ENCODE measurements around the gene MARCHF10.

DNA sequence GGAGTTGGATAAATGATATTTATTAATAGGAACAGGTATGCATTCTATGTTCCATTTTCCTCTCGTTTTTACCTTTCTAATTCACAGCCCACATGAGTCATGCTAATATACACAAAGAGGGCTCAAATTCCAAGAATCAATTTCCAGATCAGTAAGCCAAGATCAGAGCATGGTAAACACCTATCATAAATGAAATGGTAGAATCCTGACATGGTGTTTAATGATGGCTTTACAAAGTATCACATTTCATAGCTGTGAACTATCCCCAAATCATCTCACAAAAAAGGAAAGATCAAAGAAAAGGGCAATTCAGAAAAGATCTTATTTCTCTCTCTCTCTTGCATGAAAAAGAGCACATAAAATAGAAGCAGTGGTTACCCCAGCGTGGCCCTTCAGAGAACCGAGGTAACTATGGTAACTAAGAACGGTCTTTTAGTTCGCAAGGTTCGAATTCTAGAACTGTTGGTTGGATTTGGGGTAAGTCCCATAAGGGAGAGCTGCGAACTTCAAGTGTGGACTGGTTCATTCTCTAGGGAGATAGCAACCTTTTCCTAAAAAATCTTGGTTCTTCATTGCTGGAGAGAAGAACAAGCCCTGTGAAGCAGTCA is 73.0 kb downstream of the MARCHF10 start:
- TF ChIP-seq, protein P1, sequence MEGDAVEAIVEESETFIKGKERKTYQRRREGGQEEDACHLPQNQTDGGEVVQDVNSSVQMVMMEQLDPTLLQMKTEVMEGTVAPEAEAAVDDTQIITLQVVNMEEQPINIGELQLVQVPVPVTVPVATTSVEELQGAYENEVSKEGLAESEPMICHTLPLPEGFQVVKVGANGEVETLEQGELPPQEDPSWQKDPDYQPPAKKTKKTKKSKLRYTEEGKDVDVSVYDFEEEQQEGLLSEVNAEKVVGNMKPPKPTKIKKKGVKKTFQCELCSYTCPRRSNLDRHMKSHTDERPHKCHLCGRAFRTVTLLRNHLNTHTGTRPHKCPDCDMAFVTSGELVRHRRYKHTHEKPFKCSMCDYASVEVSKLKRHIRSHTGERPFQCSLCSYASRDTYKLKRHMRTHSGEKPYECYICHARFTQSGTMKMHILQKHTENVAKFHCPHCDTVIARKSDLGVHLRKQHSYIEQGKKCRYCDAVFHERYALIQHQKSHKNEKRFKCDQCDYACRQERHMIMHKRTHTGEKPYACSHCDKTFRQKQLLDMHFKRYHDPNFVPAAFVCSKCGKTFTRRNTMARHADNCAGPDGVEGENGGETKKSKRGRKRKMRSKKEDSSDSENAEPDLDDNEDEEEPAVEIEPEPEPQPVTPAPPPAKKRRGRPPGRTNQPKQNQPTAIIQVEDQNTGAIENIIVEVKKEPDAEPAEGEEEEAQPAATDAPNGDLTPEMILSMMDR (IDR thresholded peaks at IDR 0.05 in 2 of 3, conservative IDR thresholded peaks at IDR 0.05 in 1 of 3; ENCODE audit: borderline replicate concordance in 1 of 3, insufficient read depth in 1 of 3, low read depth in 2 of 3, low read length in 2 of 3), result no peak
- no peak for TF ChIP-seq RAD21 (IDR thresholded peaks at IDR 0.05; ENCODE audit: low read depth)
- TF ChIP-seq, protein P2, sequence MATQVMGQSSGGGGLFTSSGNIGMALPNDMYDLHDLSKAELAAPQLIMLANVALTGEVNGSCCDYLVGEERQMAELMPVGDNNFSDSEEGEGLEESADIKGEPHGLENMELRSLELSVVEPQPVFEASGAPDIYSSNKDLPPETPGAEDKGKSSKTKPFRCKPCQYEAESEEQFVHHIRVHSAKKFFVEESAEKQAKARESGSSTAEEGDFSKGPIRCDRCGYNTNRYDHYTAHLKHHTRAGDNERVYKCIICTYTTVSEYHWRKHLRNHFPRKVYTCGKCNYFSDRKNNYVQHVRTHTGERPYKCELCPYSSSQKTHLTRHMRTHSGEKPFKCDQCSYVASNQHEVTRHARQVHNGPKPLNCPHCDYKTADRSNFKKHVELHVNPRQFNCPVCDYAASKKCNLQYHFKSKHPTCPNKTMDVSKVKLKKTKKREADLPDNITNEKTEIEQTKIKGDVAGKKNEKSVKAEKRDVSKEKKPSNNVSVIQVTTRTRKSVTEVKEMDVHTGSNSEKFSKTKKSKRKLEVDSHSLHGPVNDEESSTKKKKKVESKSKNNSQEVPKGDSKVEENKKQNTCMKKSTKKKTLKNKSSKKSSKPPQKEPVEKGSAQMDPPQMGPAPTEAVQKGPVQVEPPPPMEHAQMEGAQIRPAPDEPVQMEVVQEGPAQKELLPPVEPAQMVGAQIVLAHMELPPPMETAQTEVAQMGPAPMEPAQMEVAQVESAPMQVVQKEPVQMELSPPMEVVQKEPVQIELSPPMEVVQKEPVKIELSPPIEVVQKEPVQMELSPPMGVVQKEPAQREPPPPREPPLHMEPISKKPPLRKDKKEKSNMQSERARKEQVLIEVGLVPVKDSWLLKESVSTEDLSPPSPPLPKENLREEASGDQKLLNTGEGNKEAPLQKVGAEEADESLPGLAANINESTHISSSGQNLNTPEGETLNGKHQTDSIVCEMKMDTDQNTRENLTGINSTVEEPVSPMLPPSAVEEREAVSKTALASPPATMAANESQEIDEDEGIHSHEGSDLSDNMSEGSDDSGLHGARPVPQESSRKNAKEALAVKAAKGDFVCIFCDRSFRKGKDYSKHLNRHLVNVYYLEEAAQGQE (IDR thresholded peaks at IDR 0.05; ENCODE audit: low read depth), result no peak
